Head of caudate nucleus (tissue), 42 donors: ENCODE results near the gene USP6NL.
A peak's percentile ranks its signal among the peaks of the same experiment; 100 is the strongest.

Source experiments
- DNase-seq, 42 donors: peaks; one replicate each; pipeline versions ENCODE4 v3.0.0 to v3.0.0-alpha.2; 2020 to 2021; ENCODE audit warnings: mixed read lengths in 7 of 42
- intact Hi-C: fragments of 100-400 bp; cut with DNase I; formaldehyde crosslinking; loops from one replicate; pipeline ENCODE4 v1.15.0; 2022

USP6NL gene

GRCh38 chr10:11415095-11415494 is 196.4 kb downstream of the USP6NL start:
- intact Hi-C loops = no loop called here
- DNase-seq = peak in 1 of 42 donors; percentile 3

- no peak for DNase-seq
- intact Hi-C loops = no loop called here
Observed at GRCh38 chr10:11414314-11415038, 197.0 kb downstream of the USP6NL start.

GRCh38 chr10:11411926-11412545 is 199.4 kb downstream of the USP6NL start:
- peak in 1 of 42 donors; percentile 11 for DNase-seq
- intact Hi-C loops = no loop called here

GRCh38 chr10:11409357-11409756 is 202.1 kb downstream of the USP6NL start:
- intact Hi-C loops = no loop called here
- DNase-seq = peak in 1 of 42 donors; percentile 4

- intact Hi-C loops = no loop called here
- no peak for DNase-seq
Observed at GRCh38 chr10:11407939-11408338, 203.5 kb downstream of the USP6NL start.

- no peak for DNase-seq
- intact Hi-C loops = no loop called here
Observed at GRCh38 chr10:11406746-11407145, 204.7 kb downstream of the USP6NL start.

- DNase-seq = peak in 1 of 42 donors; percentile 18
- intact Hi-C loops = no loop called here
Observed at GRCh38 chr10:11404901-11405300, 206.5 kb downstream of the USP6NL start.
